HG03432 (cell line): Measurements from ENCODE around the gene ZKSCAN4.

Source experiments
- ATAC-seq: cut with Tn5 transposase; IDR thresholded peaks from one replicate; pipeline ENCODE4 v1.9.1; 2021; ENCODE audit warnings: mild to moderate bottlenecking, moderate library complexity; ENCODE audit not compliant: unreplicated experiment

The ZKSCAN4 gene

GRCh38 chr6:28252009-28252975 lies at the start of gene ZKSCAN4:
TSS of gene ZKSCAN4 (minus strand) at chr6:28252269. CDS start at chr6:28251980, 289 bp downstream.
- peak; percentile 84 for ATAC-seq

- no peak for ATAC-seq
These were observed 44.5 kb upstream of the ZKSCAN4 start for GRCh38 chr6:28296520-28297060.

DNA sequence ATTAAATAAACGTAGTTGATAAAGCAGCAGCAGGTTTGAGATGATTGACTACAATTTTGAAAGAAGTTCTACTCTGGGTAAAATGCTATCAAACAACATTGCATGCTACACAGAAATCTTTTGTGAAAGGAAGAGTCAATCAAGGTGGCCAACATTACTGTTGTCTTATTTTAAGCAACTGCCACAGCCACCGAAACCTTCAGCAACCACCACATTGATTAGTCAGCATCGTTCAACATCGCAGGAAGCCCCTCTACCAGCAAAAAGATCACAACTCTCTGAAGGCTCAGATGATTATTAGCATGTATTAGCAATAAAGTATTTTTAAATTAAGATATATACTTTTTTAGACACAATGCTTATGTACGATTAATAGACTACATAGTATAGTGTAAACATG lies 43.3 kb upstream of the ZKSCAN4 start:
- ATAC-seq = no peak

- ATAC-seq = no peak
These were observed 39.5 kb upstream of the ZKSCAN4 start for GRCh38 chr6:28291573-28291972.

DNA sequence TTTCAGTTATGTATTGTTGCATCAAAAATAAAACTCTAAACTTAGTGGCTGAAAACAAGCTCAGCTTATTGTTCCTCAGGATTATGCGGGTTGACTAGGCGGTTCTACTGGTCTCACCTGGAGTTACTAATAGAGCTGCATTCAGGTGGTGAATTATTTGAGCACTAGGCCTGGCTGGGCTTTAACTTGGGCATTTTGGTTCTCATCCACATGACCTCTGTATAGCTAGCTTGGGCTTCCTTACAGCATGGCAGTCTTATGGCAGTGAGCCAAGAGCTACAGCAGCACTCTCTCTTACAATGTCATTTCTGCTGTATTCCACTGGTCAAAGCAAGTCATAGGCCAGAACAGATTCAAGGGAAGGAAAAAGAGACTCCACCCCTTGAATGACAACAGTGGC lies 30.9 kb upstream of the ZKSCAN4 start:
- no peak for ATAC-seq

GRCh38 chr6:28281288-28282064 lies 29.4 kb upstream of the ZKSCAN4 start, which contains the start of gene PGBD1:
TSS of gene PGBD1 (plus strand) at chr6:28281572. CDS start at chr6:28283814, 2,242 bp downstream.
- ATAC-seq = peak; percentile 86

DNA sequence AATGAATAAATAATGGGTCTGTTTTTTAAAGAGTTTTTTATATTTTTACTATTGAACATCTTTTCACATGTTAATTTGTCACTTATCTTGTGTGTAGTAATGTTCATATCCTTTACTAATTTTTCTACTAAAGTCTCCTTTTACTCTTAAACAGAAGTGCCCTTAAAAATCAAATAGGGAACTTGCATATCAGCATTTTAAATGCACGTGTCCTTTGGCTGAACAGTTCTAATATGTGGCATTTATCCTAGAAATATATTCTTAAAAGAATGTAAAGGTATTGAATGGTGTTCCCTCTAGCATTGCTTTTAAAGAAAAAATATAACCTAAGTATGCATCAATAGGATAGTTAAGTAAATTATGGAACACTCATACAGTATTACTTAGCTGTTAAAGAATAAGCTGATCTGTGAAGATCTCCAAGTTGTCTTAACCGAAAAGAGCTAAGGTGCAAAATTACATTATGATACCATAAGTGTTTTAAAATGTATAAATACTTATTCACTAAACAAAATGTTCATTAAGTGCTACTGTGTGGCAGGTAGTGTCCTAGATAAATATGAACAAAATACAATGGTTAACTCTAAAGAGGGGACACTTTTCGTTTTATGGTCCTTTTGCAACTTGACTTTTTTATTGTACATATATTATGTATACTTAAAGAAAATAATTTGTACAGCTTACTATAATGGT lies 28.7 kb upstream of the ZKSCAN4 start:
- ATAC-seq = no peak

DNA sequence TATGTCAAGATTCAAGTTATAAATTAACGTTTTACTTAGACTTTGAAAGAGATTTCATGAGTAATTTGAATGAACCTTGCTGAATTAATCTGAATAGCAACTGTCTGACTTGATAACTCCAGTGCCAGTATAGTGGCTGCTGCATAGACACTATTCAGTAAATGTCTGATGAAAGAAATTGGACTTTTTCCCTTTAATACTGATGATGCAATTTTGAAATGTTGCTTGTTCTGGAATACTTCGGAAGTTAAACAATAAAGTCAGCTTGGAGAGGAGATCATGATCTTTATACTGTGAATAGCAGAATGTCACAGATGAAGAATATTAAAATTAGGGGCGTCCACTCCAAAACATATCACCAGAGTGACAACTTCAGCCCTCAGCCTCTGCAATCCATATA lies 25.7 kb upstream of the ZKSCAN4 start:
- no peak for ATAC-seq

DNA sequence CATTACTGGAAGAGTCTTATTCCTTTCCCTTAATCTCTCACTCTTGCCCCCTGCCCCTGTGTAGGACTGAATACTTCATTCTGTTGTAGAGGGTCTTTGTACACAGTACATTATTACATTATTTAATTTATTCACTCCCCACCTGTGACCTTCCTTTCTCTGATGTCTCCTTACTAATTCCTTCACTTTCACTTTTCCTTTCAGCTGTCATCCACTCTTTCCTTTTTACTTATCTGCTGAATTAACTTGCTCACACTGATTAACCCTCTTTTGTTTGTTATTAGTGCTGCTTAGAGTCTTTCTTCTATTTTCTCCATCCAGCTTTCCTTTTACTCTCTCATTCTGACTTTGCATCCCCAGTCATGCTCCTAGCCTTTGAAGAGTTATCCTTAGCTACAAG lies 22.8 kb upstream of the ZKSCAN4 start:
- no peak for ATAC-seq

GRCh38 chr6:28269492-28269891 lies 17.4 kb upstream of the ZKSCAN4 start:
- ATAC-seq = no peak

DNA sequence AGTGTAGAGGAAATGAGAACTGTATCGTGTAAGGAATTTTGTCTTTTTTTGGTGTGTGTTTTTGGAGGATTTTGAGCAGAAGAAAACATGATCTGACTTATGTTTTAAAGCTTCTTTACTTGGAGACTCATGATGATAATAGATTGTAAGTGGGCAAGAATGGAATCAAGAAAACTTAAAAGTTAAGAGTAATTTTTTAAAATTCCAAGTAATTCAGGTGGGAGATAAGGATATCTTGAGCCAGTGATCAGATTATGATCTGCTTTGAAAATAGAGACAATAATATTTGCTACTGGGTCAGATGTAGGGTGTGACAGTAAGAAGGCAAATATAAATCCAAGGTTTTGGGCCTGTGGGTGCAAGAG lies 15.6 kb upstream of the ZKSCAN4 start:
- no peak for ATAC-seq

GRCh38 chr6:28266962-28267694 lies 15.1 kb upstream of the ZKSCAN4 start, which contains the start of gene ZSCAN26:
TSS of gene ZSCAN26 (plus strand) at chr6:28267143. CDS start at chr6:28271920, 4,777 bp downstream.
- peak; percentile 96 for ATAC-seq

GRCh38 chr6:28266563-28266961 lies 14.5 kb upstream of the ZKSCAN4 start:
- no peak for ATAC-seq

- ATAC-seq = no peak
These were observed 12.8 kb upstream of the ZKSCAN4 start for GRCh38 chr6:28264834-28265401.

DNA sequence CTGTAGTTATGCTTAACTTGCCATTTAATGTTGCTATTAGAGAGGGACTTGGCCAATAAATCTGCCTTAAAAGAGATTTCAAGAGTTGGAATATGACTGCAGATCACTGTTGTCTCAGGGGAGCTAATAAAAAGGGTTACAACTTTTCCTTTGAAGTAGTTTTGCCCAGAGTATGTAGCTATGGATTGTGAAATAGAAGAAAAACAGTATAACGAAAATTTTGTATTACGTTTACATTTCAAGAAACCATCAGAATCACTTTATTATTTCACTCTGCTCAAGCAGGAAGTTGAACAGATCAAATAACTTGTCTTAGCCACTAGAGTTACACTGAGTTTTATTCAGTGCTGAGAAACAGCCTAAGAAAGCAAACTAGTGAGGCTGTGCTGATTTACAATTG lies 11.9 kb upstream of the ZKSCAN4 start:
- no peak for ATAC-seq

DNA sequence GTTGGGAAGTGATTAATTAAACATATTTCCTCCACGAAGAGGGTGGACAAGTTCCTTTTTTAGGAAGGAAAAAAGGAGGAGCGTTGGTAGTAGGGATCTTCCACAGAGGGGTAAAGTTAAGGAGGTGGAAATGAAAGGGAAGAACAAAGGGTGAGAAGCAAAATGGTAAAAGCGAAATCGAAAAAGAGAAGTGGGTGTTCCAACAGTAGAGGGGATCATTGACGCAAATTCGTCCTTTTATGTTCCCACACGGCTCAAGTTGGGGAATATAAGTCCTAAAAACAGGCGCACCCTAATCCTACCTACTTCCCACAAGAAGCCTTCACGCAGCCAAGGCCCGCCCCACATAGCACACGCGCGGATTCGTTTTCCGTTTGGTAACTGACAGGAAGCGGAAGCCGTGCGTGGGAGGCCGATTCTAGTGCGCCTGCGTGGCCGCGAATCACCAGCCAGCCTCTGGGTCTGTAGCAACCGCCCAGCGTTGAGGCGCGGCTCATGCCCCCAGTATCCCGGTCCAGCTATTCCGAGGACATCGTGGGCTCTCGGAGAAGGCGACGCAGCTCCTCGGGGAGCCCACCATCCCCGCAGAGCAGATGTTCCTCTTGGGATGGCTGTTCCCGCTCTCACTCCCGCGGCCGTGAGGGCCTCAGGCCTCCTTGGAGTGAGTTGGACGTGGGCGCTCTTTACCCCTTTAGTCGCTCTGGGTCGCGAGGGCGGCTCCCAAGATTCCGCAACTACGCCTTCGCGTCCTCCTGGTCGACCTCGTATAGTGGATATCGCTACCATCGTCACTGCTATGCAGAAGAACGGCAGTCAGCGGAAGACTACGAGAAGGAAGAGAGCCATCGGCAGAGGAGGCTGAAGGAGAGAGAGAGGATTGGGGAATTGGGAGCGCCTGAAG lies 7.1 kb upstream of the ZKSCAN4 start, which contains the start of gene NKAPL:
NKAPL (plus strand) TSS at position 421 of the 901 bp plus-strand sequence; CDS start at position 496, 75 bp downstream.
- no peak for ATAC-seq

DNA sequence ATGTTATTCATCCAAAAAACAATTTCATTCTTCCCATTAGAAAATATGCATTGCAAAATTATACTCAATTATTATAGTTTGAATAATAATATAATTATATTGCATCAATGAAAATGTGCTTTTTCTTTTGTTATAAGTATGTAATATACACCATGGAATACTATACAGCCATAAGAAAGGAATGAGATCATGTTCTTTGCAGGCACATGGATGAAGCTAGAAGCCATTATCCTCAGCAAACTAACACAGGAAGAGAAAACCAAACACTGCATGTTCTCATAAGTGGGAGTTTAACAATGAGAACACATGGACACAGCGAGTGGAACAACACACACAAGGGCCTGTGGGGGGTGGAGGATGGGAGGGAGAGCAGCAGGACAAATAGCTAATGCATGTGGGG lies 5.0 kb upstream of the ZKSCAN4 start:
- no peak for ATAC-seq

- ATAC-seq = no peak
These were observed 2.1 kb upstream of the ZKSCAN4 start for GRCh38 chr6:28254121-28254519.

DNA sequence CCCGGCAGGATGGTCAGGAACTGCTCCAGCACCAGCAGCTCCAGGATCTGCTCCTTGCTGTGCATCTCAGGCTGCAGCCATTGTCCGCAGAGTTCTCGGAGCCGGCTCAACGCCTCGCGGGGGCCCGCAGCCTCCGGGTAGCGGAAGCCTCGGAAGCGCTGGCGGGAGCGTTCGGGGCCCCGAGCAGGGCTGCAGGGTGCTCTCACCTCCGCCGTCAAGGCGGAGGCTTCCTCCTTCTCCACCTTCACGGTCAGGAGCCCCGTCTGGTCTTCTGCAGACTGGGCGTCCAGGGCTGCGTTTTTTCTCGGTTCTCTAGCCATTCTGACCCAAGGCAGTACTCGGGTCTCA lies 434 bp downstream of the ZKSCAN4 start:
- peak; percentile 50 for ATAC-seq
